Measurements from ENCODE around the gene APPBP2.

DNA sequence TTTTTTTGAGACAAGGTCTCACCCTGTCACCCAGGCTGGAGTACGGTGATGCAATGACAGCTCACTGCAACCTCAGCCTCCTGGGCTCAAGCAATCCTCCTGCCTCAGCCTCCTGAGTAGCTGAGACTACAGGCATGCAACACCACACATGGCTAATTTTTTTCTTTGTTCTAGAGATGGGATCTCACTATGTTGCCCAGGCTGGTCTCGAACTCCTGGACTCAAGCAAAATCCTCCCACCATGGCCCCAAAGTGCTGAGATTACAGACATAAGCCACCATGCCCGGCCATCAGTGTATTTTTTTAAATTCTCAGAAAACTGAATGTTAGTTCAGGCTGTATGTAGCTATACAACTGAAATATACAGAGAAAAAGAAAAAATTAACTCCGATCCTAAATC, 6.2 kb downstream of the APPBP2 start:
- TF ChIP-seq CTCF (IDR thresholded peaks at IDR 0.05) (no peak), KDM1A (IDR thresholded peaks at IDR 0.05; ENCODE audit: low read depth) (no peak), SMC3 (IDR thresholded peaks at IDR 0.05) (no peak), JUN (IDR thresholded peaks at IDR 0.05) (no peak), USF2 (IDR thresholded peaks at IDR 0.05) (no peak), REST (IDR thresholded peaks at IDR 0.05) (no peak), POLR2A (IDR thresholded peaks at IDR 0.05; ENCODE audit: low read length) (no peak)
- TF ChIP-seq, protein P1, sequence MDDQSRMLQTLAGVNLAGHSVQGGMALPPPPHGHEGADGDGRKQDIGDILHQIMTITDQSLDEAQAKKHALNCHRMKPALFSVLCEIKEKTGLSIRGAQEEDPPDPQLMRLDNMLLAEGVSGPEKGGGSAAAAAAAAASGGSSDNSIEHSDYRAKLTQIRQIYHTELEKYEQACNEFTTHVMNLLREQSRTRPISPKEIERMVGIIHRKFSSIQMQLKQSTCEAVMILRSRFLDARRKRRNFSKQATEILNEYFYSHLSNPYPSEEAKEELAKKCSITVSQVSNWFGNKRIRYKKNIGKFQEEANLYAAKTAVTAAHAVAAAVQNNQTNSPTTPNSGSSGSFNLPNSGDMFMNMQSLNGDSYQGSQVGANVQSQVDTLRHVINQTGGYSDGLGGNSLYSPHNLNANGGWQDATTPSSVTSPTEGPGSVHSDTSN (IDR thresholded peaks at IDR 0.05), result no peak
- TF ChIP-seq, protein P2, sequence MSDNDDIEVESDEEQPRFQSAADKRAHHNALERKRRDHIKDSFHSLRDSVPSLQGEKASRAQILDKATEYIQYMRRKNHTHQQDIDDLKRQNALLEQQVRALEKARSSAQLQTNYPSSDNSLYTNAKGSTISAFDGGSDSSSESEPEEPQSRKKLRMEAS (IDR thresholded peaks at IDR 0.05), result no peak

Data from A549 (cell line).